SIG-M5 treated with dmso at 0.1 percent for 504 hours (cell line): ENCODE data around the gene PTPRB.

Source experiments
- DNase-seq: peaks from one replicate; lab custom pipeline; 2025; ENCODE audit not compliant: unreplicated experiment; lab: John Stamatoyannopoulos, UW

Gene PTPRB

GRCh38 chr12:70598467-70599193, 38.6 kb downstream of the PTPRB start:
- no peak for DNase-seq

DNA sequence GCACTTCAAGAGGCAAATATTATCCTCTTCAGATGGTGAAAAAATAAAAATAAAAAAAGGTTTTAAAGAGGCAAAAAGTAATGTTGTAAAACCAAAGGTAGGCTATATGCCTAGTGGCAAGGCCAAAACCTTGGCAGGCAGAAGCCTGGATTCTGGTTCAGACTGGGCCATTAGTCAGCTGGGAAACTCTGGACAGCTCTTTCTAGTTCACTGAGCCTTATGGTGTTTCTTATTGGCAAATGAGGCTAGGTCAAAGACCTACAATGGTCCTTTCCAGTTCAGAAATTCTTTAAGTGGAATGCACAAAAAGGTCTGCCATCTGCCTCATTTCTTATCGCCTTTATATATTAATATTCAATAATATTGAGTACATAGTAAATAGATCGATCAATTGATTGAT, 44.6 kb downstream of the PTPRB start:
- no peak for DNase-seq

DNA sequence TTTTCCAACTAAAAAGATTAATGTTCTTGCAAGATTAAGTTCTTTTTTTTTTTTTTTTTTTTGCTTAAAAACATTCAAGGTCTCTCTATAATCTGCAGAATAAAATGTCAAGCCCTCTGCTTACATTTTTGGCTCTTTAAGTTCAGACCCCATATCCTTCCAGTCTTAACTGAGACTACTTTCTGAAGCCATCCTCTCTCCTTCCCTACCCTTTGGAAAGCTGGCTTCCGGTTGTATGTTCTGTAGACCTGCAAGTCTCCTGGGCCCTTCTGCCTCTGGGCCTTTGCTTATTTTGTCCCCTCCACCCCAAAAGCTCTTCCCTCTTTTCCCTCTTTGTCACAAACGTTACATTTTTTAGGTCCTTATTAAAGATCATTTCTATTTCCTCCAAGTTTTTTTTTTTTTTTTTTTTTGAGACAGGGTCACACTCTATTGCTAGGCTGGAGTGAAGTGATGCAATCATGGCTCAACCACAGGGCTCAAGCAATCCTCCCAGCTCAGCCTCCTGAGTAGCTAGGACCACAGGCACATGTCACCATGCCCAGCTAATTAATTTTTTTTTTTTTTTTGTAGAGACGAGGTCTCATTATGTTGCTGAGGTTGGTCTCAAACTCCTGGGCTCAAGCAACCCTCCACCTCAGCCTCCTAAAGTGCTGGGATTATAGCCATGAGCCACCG, 46.5 kb downstream of the PTPRB start:
- no peak for DNase-seq

DNA sequence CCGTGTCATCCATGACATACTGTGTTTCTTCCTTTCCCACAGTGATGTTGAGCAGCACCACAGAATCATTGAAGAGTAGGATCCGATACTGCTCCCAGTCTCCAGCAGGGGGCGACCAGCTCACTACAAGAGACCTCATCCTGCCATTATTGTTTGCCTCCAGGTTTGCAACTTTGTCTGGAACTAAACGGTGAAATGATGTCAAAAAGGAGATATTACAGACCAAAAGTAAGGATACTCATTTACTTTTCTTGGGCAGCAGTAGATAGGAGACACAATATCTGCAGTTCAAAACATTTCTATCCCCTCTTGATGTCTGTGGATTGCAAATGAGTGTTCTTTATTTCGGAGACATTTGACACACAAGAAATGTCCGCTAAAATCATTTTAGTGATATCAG, 47.2 kb downstream of the PTPRB start:
- peak; percentile 39 for DNase-seq

DNA sequence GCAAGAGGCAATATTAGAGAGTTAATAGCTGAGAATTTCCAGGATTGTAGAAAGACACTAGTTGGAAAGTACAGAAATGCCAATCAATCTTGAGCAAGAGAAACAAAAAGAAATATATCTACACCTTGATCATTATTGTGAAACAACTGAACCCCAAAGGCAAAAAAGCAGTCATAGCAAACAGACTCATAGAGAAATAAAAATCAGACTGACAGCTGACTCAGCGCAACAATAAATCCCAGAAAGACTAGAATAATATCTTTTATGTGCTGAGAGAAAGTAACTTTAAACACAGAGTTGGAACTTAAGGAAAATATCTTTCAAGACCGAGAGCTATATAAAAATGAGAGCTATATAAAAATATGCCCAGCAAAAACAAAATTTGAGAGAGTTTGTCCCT, 52.9 kb downstream of the PTPRB start:
- DNase-seq, result no peak

DNA sequence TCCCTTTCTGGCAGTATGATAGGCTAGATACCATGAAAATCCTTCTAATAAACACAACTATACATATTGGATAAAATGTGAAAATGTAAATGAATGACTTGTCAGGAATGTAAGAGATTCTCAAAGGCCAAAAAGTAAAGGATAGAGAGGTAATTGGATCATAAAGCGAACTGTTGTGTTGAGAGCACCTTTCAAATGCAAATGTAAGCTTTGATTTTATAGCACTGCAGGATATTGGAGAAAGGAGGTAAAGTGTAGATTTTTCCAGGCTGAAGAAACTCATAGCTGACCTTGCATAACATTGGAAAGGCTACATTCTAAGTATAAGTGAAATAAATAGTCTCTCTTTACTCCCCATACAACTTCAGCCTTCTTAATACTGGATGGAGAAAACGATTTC, 54.0 kb downstream of the PTPRB start:
- DNase-seq, result no peak

DNA sequence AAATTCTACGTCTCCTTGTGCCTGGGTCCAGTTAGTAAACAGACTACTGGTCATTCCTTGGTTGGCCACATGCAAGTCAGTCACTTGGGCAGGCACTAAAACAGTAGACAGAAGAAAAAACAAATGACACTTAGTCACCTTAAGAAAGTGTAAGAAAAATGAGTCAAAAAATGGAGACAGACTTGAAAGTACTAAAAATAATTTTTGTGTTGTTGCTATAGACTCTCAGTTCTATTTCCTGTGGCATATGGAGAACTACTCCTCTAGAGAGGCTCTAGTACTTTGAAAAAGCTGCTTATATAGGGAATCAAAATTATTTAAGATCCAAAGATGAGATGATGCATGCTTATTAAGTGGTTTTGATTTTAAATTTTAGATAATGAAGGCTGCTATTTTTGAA, 56.0 kb downstream of the PTPRB start:
- no peak for DNase-seq

GRCh38 chr12:70577283-70577634, 60.0 kb downstream of the PTPRB start:
- DNase-seq, result no peak

DNA sequence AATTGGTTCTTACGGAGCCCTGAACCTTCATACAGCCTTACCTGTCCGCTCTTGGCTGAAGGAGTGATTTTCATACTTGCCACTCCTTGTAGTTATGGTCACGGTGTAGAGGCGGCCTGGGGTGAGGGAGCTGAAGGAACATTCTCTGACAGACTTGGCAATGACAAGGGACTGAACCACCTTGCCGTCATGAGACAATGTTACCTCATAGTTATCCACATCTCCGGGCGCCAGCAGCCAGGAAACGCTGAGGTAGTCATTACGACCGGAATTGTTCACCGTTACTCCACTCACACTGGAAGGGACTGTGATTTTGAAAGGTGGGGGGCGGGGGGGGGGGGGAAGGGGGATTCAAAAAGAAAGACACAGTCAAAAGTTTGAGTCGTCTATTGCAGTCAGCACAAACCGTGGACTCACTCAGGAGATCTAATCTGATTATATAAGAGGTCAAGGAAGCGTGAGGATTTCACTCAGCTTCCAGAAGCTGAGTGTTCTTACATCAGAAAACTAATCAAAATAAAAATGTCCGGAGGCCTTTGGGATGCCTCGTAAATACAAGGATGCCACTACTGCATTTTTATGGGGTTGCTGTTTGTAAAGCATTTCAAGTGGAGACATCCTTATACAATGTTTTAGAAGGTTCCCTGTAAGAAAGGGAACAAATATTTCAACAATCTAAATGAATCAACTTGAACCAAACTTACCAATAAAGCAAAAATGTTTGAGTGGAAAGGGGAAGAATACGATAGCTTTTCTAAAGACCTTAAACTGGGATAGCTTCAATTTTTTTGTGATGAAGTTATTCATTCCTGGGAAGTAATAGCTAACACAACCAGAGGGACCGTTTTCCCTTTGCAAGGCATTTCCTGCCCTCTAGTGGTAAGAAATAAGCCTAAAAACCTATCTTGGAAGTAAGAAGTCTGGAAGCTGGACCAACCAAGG, 60.6 kb downstream of the PTPRB start:
- DNase-seq, result peak; percentile 60

DNA sequence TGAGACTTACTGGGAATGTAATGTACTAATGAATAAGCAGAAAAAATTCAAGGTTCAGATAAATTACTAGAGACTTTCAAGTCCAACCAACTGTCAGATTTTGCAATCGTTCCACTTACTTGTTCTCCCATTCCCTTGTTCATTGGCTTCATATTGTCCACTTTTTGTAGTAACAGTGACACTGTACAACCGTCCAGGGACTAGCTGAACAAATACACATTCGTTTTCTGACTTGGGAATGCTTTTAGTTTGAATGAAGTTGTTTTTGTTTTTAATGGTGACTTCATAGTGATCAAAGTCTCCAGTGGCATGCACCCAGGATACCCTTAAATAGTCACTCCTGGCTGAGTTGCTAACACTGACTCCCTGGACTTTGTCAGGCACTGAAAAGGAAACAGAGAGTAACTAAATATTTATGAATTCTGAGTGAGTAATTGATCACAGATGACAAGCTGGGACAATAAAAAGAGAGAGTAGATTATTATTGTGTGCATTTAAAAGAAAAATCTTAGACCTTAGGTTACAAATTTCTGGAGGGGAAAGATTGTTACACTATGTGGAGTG, 65.4 kb downstream of the PTPRB start:
- no peak for DNase-seq

- no peak for DNase-seq
These were observed 66.2 kb downstream of the PTPRB start for GRCh38 chr12:70571029-70571428.

DNA sequence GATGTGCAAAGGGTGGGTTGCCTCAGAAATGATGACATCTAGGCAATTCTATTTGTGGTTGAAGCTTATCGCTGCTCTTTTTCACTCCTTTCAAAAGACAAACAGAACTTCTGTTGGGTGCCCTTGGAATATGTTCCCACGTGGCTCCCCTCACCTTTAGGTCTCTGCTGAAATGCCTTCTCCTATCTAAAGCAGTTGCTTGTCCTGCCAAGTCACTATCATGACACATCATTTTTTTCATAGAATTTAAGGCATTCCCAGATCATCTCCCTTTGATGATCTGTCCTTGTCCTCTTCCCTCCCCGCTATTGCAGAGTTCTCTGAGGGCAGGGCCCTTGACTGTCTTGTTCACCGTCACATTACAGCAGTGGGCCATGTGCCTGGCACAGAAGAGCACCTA, 75.7 kb downstream of the PTPRB start:
- DNase-seq, result no peak

- DNase-seq, result no peak
These were observed 76.6 kb downstream of the PTPRB start for GRCh38 chr12:70560671-70561070.

DNA sequence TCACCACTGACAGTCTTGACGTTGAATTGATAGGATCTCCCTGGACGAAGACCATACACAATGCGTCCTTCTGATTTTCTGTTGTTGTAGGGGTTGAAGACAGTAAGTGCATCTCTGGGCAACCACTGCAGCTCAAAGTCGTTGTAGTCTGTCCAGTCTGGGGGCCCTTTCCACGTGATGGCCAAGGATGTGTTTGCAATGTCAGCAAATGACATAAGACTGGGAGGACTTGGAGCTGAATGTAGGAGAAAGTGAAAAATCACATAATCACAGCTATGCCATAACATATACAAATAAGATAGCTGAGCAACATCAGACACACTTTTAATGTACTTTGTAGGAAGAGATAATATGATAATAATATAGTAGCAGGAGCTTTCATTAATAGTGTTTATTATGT, 77.8 kb downstream of the PTPRB start:
- no peak for DNase-seq

DNA sequence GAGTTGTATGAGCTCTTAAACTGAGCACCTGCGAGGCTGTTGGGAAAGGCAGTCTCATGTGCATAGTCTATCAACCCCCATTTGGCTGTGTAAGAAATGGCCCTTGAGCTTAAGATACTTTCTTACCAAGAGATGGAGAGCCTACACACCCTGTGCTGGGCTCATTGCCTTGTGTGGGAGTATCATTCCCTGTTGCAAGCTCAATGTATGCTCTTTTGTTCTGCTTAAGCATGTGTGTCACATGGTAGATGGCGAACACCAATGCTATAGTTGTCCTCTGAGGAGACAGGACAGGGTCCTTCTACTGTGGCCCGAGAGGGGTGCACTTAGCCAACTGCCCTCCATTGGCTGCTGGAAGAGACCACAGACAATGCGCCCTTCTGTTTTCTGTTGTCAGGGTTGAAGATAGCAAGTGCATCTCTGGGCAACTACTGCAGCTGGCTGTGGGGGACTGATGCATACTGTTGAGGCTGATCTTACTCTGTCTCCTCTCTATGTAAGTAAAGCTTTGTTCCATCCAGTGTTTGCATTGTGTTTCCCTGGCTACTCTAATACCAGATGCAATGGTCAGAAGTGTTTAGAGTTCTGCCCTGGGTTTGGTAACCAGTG, 79.5 kb downstream of the PTPRB start:
- DNase-seq, result no peak

GRCh38 chr12:70556179-70556869, 80.9 kb downstream of the PTPRB start:
- no peak for DNase-seq

DNA sequence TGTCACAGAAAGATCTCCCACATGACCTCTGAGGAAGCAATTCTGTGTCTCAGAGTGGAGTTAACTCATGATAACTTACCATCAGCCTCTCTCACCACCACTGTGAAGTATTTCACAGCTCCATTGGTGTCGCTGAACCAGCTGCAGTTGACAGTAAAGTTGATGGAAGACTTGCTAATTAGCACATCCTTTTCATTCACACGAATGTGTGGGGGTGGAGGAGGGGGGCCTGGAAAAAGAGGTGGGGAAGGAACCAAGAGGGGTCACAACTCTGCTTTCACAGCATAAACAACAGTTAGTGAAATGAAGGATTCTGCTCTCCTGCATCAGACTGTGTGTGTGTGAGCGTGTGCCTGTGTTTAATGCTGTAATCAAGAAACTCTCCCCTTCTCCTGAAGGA, 82.1 kb downstream of the PTPRB start:
- DNase-seq, result no peak

DNA sequence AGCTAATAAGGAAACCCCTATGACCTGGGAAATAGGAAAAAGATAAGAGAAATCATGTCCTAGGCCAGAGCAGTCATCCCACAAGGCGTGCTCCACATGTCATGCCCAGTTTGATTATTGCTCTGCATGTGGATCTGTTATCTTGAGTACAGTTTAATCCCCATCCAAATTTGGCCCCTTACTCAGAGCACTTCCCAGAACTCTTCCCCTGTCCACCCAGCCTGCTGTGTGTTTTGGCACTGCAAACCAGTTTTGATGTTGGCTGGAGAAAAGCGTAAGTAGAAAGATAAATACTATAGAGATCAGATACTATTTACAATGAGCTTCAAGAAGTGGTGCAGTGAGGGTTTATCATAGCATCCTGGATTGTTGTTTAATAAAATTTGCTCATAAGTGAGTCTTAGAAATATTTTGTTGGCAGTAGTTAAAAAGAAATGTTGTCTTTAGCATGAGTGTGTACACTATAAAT, 83.8 kb downstream of the PTPRB start:
- DNase-seq, result no peak

- DNase-seq, result no peak
These were observed 85.5 kb downstream of the PTPRB start for GRCh38 chr12:70551731-70552130.

- DNase-seq, result no peak
These were observed 87.0 kb downstream of the PTPRB start for GRCh38 chr12:70550180-70550577.
